GM21737 (cell line): ENCODE data around the gene KRT5.

ENCODE experiments used
- ATAC-seq: cut with Tn5 transposase; IDR thresholded peaks from one replicate; pipeline ENCODE4 v1.9.1; 2021; ENCODE audit warnings: mild to moderate bottlenecking, moderate library complexity; ENCODE audit not compliant: unreplicated experiment

Gene KRT5

GRCh38 chr12:52519826-52520662 lies at the start of gene KRT5:
KRT5 (minus strand) TSS chr12:52520394; CDS start chr12:52520296, 98 bp downstream.
- no peak for ATAC-seq

GRCh38 chr12:52568111-52568510 lies 47.9 kb upstream of the KRT5 start:
- no peak for ATAC-seq

- no peak for ATAC-seq
Observed at GRCh38 chr12:52566847-52567291, 46.7 kb upstream of the KRT5 start.

GRCh38 chr12:52564582-52564981 lies 44.4 kb upstream of the KRT5 start:
- no peak for ATAC-seq

GRCh38 chr12:52561880-52562449 lies 41.8 kb upstream of the KRT5 start:
- no peak for ATAC-seq

- ATAC-seq = no peak
Observed at GRCh38 chr12:52559979-52560378, 39.8 kb upstream of the KRT5 start.

GRCh38 chr12:52558781-52559445 lies 38.7 kb upstream of the KRT5 start:
- no peak for ATAC-seq

- ATAC-seq = no peak
Observed at GRCh38 chr12:52557476-52557875, 37.3 kb upstream of the KRT5 start.

GRCh38 chr12:52555577-52555976 lies 35.4 kb upstream of the KRT5 start:
- no peak for ATAC-seq

GRCh38 chr12:52552681-52553195 lies 32.5 kb upstream of the KRT5 start, which contains the start of gene KRT71:
KRT71 (minus strand) TSS chr12:52553145; CDS start chr12:52553077, 68 bp downstream.
- no peak for ATAC-seq

- ATAC-seq = no peak
Observed at GRCh38 chr12:52552055-52552454, 31.9 kb upstream of the KRT5 start.

GRCh38 chr12:52551216-52551865 lies 31.1 kb upstream of the KRT5 start:
- no peak for ATAC-seq

- ATAC-seq = no peak
Observed at GRCh38 chr12:52546126-52546525, 25.9 kb upstream of the KRT5 start.

- ATAC-seq = no peak
Observed at GRCh38 chr12:52543985-52544883, 24.0 kb upstream of the KRT5 start.

GRCh38 chr12:52542785-52543318 lies 22.7 kb upstream of the KRT5 start:
- no peak for ATAC-seq

- ATAC-seq = no peak
Observed at GRCh38 chr12:52542157-52542556, 22.0 kb upstream of the KRT5 start.

GRCh38 chr12:52541709-52542108 lies 21.5 kb upstream of the KRT5 start:
- ATAC-seq = no peak

- no peak for ATAC-seq
Observed at GRCh38 chr12:52540531-52540930, 20.3 kb upstream of the KRT5 start.

GRCh38 chr12:52539821-52540173 lies 19.6 kb upstream of the KRT5 start:
- ATAC-seq = no peak
